ENCODE results near the gene ACSM2B. TPM values are rescaled to one million over a fixed set of nuclear protein-coding genes. Genes with fewer than 3 reads are reported as not detected.
"Not testable (repeated sequence)": the region's sequence is repeated elsewhere in the genome, so short reads cannot be mapped to it uniquely, and the experiment has no call there.

Gene ACSM2B
- total and polyA plus RNA-seq, 4 experiments from 2014 or later = not detected

DNA sequence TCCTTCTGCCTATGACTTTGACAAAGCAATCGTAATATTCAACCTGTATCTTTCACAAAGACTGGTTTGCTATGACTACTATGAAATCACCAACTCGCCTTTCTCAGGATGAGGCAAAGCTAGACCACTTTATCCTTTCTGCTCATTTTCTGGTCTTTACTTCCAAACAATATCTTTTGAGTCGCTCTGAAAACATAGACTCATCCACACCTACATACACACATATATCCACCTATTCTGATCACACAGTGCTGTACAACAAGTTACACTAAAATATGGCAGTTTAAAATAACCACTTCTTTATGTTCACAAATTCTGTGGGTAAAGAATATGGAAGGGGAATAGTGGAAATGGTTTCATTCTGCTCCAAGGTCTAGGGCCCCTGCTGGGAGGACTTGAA is 85.2 kb downstream of the ACSM2B start:
- H3K4me3 ChIP-seq (ENCODE audit: low read length in 2 of 2); H3K4me3 Mint-ChIP-seq; POLR2A ChIA-PET (ENCODE audit: partially characterized antibody); H3K4me1 Mint-ChIP-seq; H3K9me3 ChIP-seq (ENCODE audit: control insufficient read depth in 1 of 2, low read length in 2 of 2); intact Hi-C loops (cut with micrococcal nuclease); CTCF ChIA-PET (ENCODE audit: partially characterized antibody); DNase-seq; H3K36me3 ChIP-seq (ENCODE audit: insufficient read depth, low read length); H3K9me3 Mint-ChIP-seq; H3K27ac ChIP-seq (ENCODE audit: low read depth, low read length); H3K27ac Mint-ChIP-seq; H3K4me1 ChIP-seq (ENCODE audit: insufficient read depth, low read length); H3K36me3 Mint-ChIP-seq; H3K27me3 Mint-ChIP-seq; H3K27me3 ChIP-seq (ENCODE audit: insufficient read depth, low read length): not testable (repeated sequence)

Other genes with a start within 250 kb of the ACSM2B start
- gene GP2, start 248.9 kb downstream of the ACSM2B start, total RNA-seq = not detected
- gene GP2, start 248.9 kb downstream of the ACSM2B start, polyA plus RNA-seq = not detected
- gene UMOD, start 223.7 kb downstream of the ACSM2B start, total RNA-seq = not detected
- gene UMOD, start 223.7 kb downstream of the ACSM2B start, polyA plus RNA-seq = not detected
- gene PDILT, start 171.6 kb downstream of the ACSM2B start, total RNA-seq = not detected
- gene PDILT, start 171.6 kb downstream of the ACSM2B start, polyA plus RNA-seq = not detected
- gene ACSM5, start 166.8 kb downstream of the ACSM2B start, total RNA-seq = not detected
- gene ACSM5, start 166.8 kb downstream of the ACSM2B start, polyA plus RNA-seq = not detected
- gene ACSM2A, start 124.8 kb downstream of the ACSM2B start, total RNA-seq = not detected
- not detected for gene ACSM2A, start 124.8 kb downstream of the ACSM2B start, polyA plus RNA-seq
- under 1 TPM; 0.29 to 0.44 TPM for gene ACSM1, start 121.3 kb upstream of the ACSM2B start, total RNA-seq
- under 1 TPM in 1 of 2 donors, not detected in 1; 0.11 TPM for gene ACSM1, start 121.3 kb upstream of the ACSM2B start, polyA plus RNA-seq
- gene THUMPD1, start 165.5 kb upstream of the ACSM2B start, total RNA-seq = 10 to 100 TPM; 73.2 to 74.4 TPM
- gene THUMPD1, start 165.5 kb upstream of the ACSM2B start, polyA plus RNA-seq = 10 to 100 TPM; 58.1 to 72.9 TPM
- 1 to 10 TPM; 3.3 to 6.7 TPM for gene ACSM3, start 187.6 kb upstream of the ACSM2B start, total RNA-seq
- 1 to 10 TPM; 4.9 to 5.9 TPM for gene ACSM3, start 187.6 kb upstream of the ACSM2B start, polyA plus RNA-seq
- gene ERI2, start 230.1 kb upstream of the ACSM2B start, total RNA-seq = 1 to 10 TPM; 3.7 to 4.0 TPM
- gene ERI2, start 230.1 kb upstream of the ACSM2B start, polyA plus RNA-seq = 1 to 10 TPM; 2.8 to 3.2 TPM
- gene REXO5, start 230.2 kb upstream of the ACSM2B start, total RNA-seq = 1 to 10 TPM in 1 of 2 experiments, under 1 TPM in 1; 0.53 to 1.1 TPM
- gene REXO5, start 230.2 kb upstream of the ACSM2B start, polyA plus RNA-seq = under 1 TPM; 0.22 to 0.39 TPM

All from CD4-positive, alpha-beta memory T cell (primary cell).